ENCODE measurements around the gene SLC25A21. TPM values are rescaled to one million over a fixed set of nuclear protein-coding genes. Genes with fewer than 3 reads are reported as not detected.

Gene SLC25A21
- total and polyA plus RNA-seq, 8 donors = 0.40 to 5.4 (median 1.3) TPM; not detected in 2

GRCh38 chr14:36785511-36785910, 386.9 kb downstream of the SLC25A21 start:
- no peak for DNase-seq
- 89 to 100% (median 94%) methylated on average over 1 of the region's 1 CpG for WGBS, 5 donors
- Histone ChIP-seq H3K4me3 (no peak overlapping the region), H3K27me3 (no peaks in the 10 kb centered on the region), H3K27ac (no peak overlapping the region), H3K9me3 (peaks cover 0 to 17% (median 6%) of the 10 kb centered on the region in 4 donors), H3K36me3 (no peaks in the 10 kb centered on the region), H3K4me1 (peaks cover 0 to 4% (median 0%) of the 10 kb centered on the region in 4 donors)
- TF ChIP-seq CTCF (IDR thresholded peaks at IDR 0.05) (no peak), POLR2A (IDR thresholded peaks at IDR 0.05) (no peak), EP300 (IDR thresholded peaks at IDR 0.05) (no peak), POLR2AphosphoS5 (IDR thresholded peaks at IDR 0.05) (no peak)
- intact Hi-C loops (cut with DNase I; ENCODE audit: low total_unique reads) = no loop called here

- H3K27me3 ChIP-seq = no peaks in the 10 kb centered on the region
These were observed 387.9 kb downstream of the SLC25A21 start for GRCh38 chr14:36784541-36784940.

GRCh38 chr14:36781897-36782296, 390.5 kb downstream of the SLC25A21 start:
- no peak for DNase-seq
- TF ChIP-seq POLR2A (IDR thresholded peaks at IDR 0.05) = no peak
- no peak for TF ChIP-seq POLR2AphosphoS5 (IDR thresholded peaks at IDR 0.05)
- no peak for TF ChIP-seq EP300 (IDR thresholded peaks at IDR 0.05)
- no peak for TF ChIP-seq CTCF (IDR thresholded peaks at IDR 0.05)
- no peaks in the 10 kb centered on the region for H3K27me3 ChIP-seq
- H3K4me1 ChIP-seq = no peaks in the 10 kb centered on the region
- intact Hi-C loops (cut with DNase I; ENCODE audit: low total_unique reads) = no loop called here
- H3K9me3 ChIP-seq = peaks cover 0 to 17% (median 6%) of the 10 kb centered on the region in 4 donors
- WGBS, 5 donors = 80 to 94% (median 89%) methylated on average over 2 of the region's 2 CpGs
- no peak overlapping the region for H3K27ac ChIP-seq
- no peaks in the 10 kb centered on the region for H3K36me3 ChIP-seq
- H3K4me3 ChIP-seq = no peak overlapping the region

More at GRCh38 chr14:36784541-36784940, 387.9 kb downstream of the SLC25A21 start:
- no peak overlapping the region for H3K4me3 ChIP-seq
- H3K4me1 ChIP-seq = peaks cover 0 to 4% (median 0%) of the 10 kb centered on the region in 4 donors
- TF ChIP-seq POLR2AphosphoS5 (IDR thresholded peaks at IDR 0.05) (no peak), CTCF (IDR thresholded peaks at IDR 0.05) (no peak), EP300 (IDR thresholded peaks at IDR 0.05) (no peak)
- no peaks in the 10 kb centered on the region for H3K36me3 ChIP-seq
- H3K9me3 ChIP-seq = peaks cover 0 to 17% (median 6%) of the 10 kb centered on the region in 4 donors
- 86 to 100% (median 95%) methylated on average over 1 of the region's 1 CpG for WGBS, 5 donors
- H3K27ac ChIP-seq = no peak overlapping the region
- no peak for DNase-seq
- intact Hi-C loops (cut with DNase I; ENCODE audit: low total_unique reads) = no loop called here

- Histone ChIP-seq H3K27ac (no peak overlapping the region), H3K4me3 (no peak overlapping the region), H3K27me3 (no peaks in the 10 kb centered on the region), H3K36me3 (no peaks in the 10 kb centered on the region), H3K4me1 (no peaks in the 10 kb centered on the region), H3K9me3 (no peaks in the 10 kb centered on the region)
- WGBS, 5 donors = 44 to 81% (median 78%) methylated on average over 3 of the region's 3 CpGs
- no peak for DNase-seq
- TF ChIP-seq EP300 (IDR thresholded peaks at IDR 0.05) (no peak), CTCF (IDR thresholded peaks at IDR 0.05) (no peak), POLR2A (IDR thresholded peaks at IDR 0.05) (no peak), POLR2AphosphoS5 (IDR thresholded peaks at IDR 0.05) (no peak)
- intact Hi-C loops (cut with DNase I; ENCODE audit: low total_unique reads) = no loop called here
These were observed 398.8 kb downstream of the SLC25A21 start for GRCh38 chr14:36773558-36773957.

Data from stomach (tissue), 9 donors.